Stimulated activated CD8-positive, alpha-beta memory T cell treated with anti-CD3 and anti-CD28 coated beads, Interleukin-7, amount 100 ng/mL, for 24 hours (primary cell): ENCODE results near the gene NAP1L4.

Experiments
- DNase-seq: peaks from one replicate; pipeline ENCODE4 v3.0.0-alpha.2; 2020; ENCODE audit warnings: low read depth

NAP1L4 gene

DNA sequence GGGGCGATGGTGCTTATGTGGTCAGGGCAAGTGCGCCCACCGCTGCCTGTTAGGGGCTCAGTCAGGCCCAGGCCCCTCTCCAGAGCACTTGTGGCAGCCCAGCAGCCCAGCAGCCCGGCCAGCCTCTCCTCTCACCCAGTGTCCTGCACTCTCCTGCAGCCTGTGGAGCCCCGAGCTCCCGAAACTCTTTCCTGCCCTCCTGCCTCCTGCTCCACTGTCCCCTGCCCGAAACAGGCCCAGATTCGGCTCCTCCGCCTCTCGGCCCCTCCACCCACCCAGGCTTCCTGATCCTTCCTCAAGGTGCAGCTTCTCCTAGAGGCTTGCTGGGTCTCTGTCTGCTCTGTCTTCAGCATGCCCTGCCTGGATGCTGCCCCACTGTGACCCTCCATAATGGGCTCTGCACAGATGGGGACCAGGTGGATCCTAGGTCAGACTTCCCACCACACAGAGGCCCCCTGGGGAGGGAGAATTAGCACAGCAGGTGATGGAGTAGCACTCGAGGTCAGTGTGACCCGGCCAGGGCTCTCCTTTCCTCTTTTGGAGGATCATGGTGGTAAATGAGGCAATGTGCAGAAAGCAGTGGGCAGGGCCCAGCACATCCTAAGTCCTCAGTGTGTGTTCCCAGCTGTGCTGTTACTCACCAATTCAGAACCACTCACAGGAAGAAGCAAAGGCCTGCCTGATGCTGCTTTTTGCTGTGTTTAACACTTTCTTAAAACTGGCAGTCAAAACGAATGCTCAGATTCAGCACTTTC is 18.6 kb upstream of the NAP1L4 start:
- no peak for DNase-seq

DNA sequence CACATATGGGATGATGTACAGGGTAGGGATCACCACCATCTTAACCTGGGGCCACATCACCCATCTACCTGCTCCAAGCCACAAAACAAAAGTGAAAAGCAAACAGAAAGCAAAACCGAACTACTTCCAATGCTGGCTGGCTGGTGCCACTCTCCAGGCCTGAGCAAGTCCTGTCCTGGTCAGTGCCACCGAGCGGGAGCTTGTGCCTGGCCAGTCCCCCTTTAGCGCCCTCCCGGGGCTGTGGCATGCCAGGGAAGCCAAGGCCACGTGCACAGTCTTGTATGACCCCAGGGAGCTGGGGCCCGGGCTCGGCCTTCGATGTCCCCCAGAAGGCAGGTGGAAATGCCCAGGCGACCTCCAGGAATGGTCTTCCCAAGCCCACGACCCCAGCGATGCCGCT is 17.9 kb upstream of the NAP1L4 start:
- no peak for DNase-seq

DNA sequence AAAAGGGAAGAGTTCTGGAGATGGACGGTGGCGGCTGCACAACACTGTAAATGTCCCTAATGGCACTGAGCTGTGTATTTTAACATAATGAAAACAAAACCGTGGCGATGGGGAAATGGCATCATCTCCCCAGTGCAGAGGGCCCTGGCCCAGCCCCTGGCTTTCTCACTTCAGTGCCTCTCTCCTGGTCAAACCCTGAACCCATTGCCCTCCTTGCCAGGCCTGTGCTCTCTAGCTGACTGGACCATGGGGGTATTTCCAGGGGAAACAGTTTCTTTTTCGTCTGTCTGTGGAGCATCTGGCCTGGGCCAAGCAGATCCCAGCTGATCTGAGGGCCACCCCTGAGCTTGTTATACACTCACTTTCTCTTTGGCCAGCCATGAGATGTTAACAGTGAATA is 17.4 kb upstream of the NAP1L4 start:
- DNase-seq, result no peak

DNA sequence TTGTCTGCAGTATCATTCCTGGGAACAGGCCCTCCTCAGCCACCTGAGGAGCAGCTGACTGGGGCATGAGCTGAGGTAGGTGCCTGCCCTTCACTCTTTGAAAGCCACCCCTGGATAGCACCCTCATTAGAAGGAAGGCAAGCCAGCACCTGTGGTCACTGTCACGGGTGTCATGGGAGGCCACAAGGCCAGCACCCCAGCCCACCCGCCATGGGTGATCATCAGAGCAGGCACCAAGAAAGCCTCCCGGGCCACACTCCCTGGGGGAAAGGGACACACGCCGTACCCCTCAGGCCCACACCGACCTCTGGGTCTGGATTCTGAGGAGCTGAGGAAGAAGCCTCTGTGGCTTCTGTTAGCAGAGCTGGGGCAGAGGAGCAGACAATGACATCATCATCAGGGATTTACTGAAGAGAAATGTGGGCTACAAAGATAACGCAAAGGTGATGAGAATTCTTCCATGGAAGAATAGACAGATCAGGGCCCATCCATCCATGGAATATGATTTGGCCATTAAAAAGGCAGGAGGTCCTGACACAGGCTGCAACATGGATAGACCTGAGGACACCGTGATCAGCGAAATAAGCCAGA is 16.7 kb upstream of the NAP1L4 start:
- no peak for DNase-seq

DNA sequence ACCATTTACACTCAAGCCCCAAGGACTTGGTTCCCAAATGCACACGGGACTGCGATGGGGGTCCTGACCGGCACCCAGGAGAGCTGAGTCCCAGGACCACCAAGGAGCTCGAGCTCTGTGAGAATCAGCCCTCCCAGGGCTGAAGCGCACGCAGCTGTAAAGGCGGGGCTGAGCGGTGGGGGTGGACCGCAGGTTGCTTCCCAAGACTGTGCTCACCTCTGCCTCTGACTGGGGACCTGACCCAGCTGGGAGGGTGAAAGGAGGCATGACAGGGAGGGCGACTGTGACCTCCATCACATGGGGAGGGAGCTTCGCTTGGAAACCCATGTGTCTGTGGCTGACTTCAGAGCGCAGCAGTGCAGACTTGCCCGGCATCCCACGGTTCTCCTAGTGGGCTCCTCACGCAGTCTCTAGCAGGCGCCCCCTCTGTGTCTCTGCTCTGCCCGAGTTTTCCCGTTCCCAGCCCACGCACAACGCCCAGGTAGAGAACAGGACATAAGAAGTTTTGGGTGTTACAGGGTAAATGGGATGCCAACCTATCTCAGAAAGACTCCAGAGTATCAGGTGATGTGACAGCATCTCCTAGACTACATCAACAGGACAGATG is 15.4 kb upstream of the NAP1L4 start:
- no peak for DNase-seq

- DNase-seq, result no peak
Observed at GRCh38 chr11:3006505-3007260, 14.6 kb upstream of the NAP1L4 start.

- DNase-seq, result no peak
Observed at GRCh38 chr11:3004481-3004880, 12.4 kb upstream of the NAP1L4 start.

DNA sequence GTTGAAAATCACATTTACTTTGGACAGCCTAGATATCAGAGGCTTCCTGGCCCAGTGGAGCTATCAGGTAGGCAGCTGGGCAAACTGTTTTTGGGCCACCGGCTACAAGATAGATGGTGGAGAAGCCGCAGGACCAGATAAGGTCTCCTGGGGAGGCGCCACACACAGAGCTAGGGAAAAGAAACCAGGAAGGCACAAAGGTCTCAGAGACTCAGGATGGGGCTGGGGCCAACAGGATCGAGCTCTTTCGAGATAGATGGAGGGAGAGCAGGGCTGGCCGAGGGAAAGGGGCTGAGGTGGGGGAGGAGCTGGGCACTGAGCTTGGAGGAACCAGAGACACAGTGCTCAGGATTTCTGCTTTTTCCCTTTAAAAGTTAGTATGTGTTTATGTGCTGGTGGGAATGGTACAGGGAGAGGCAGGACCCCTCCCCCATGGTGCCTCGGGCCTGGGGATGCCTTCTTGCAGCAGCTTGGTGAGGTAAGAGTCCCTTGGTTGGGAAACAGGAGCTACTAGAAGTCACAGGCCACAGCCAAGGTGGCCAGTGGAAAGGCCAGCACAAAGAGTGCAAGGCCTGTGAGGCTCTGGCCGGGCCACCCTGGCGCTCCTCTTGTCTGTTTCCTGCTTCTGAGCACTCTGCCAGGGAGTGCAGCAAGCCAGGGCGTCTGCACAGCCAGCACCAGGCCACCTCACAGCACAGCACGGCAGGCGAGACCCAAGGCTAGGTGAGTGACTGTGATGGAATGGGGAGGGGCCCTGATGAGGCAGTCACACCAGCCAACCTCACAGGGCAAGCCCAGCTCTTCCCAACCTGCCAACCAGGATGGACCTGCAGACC is 11.5 kb upstream of the NAP1L4 start:
- DNase-seq, result no peak

GRCh38 chr11:3002871-3003270 is 10.7 kb upstream of the NAP1L4 start:
- DNase-seq, result no peak

- no peak for DNase-seq
Observed at GRCh38 chr11:3002351-3002861, 10.3 kb upstream of the NAP1L4 start.

- no peak for DNase-seq
Observed at GRCh38 chr11:3001496-3001895, 9.4 kb upstream of the NAP1L4 start.

GRCh38 chr11:3000032-3000961 is 8.2 kb upstream of the NAP1L4 start:
- no peak for DNase-seq

GRCh38 chr11:2999464-2999998 is 7.4 kb upstream of the NAP1L4 start:
- no peak for DNase-seq

GRCh38 chr11:2998073-2998850 is 6.1 kb upstream of the NAP1L4 start:
- DNase-seq, result no peak

GRCh38 chr11:2997406-2997805 is 5.3 kb upstream of the NAP1L4 start:
- DNase-seq, result no peak

GRCh38 chr11:2996976-2997375 is 4.8 kb upstream of the NAP1L4 start:
- no peak for DNase-seq

DNA sequence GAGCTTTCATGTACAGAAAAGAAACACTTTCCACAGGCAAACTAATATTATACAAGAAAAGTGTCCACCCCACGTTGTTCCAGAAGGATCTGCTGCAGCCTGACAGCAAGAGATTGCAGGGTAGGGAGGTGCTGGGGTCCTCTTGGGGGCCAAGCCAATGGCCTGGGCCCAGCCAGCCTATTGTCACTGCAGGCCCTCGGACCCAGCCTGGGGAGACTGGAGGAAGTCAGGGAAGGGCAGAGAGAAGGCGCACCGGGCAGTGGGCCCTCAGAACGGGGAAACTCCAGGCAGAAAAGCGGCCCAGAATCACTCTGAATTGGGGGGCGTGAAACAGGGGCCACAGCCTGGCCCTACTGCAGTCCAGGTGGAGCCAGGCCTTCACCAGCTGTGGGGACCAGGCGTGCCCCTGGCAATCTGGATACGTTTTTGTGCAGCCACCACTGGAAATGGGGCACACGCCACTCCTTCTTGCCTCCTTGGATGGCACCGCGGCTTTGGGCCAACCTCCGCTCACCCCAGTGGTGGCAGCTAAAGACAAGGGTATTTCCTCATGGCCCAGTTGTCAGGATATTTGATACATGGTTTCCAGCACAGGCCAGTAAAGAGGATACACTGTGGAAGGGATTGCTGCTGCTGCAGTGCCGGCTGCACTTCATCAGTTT is 3.9 kb upstream of the NAP1L4 start:
- DNase-seq, result no peak

DNA sequence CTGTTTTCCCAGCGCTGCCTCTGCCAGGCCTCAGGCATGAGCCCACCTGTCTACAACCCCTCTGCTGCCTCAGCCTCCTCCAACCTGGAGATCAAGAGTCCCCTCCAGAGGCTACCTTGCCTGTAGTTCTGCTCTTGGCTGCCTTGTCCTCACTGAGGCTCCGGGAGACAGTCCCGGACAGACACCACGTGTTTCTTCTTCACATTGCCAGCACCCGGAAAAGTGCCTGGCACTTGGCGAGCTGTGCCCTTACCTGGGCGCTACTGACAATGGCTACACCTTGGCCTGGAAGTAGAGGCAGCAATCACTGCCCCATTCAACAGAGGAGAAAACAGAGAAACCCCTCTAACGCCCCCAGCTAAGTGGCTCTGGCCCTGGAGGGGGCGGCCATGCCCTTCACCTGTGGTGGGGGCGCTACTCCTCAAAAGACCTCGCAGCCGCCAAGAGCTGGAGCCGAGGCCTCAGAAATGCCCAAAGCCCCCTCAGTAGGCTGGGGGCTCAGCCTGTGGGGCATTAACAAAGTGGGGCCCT is 3.0 kb upstream of the NAP1L4 start:
- no peak for DNase-seq

DNA sequence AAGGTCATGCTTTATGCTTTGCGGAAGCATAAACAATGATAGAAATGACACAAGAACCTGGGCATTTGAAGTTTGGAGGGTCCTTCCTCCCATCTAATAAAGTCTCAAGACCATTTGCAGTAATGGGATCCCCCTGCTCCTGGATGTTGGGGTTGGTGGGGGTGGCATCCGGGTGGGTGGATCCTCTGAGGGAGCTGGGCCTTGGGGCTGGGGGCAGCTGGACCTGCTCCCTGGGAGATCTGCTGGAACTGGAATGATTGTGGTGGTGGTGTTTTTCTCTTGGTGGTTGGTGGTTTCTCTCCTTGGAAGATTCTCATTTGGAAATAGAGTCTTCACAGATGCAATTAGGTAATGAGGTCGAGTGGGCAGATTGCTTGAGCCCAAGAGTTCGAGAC is 2.2 kb upstream of the NAP1L4 start:
- DNase-seq, result no peak
